ENCODE data around the gene LGR6. TPM values are rescaled to one million over a fixed set of nuclear protein-coding genes. Genes with fewer than 3 reads are reported as not detected.

LGR6 gene
- total and polyA plus RNA-seq, 8 donors = 0.15 to 3.5 (median 0.58) TPM; not detected in 4

- intact Hi-C loops (cut with DNase I; ENCODE audit: low total_unique reads) = no loop called here
- Histone ChIP-seq H3K9me3 (no peaks in the 10 kb centered on the region), H3K27me3 (peaks cover 0 to 1% (median 0%) of the 10 kb centered on the region in 3 donors), H3K36me3 (no peaks in the 10 kb centered on the region), H3K27ac (no peak overlapping the region), H3K4me1 (no peaks in the 10 kb centered on the region), H3K4me3 (no peak overlapping the region)
- no peak for DNase-seq
- WGBS, 5 donors = 65 to 84% (median 81%) methylated on average over 4 of the region's 4 CpGs
- no peak for TF ChIP-seq POLR2AphosphoS5 (IDR thresholded peaks at IDR 0.05)
- TF ChIP-seq EP300 (IDR thresholded peaks at IDR 0.05) = no peak
- no peak for TF ChIP-seq CTCF (IDR thresholded peaks at IDR 0.05)
- TF ChIP-seq POLR2A (IDR thresholded peaks at IDR 0.05) = no peak
These were observed 100.0 kb downstream of the LGR6 start for GRCh38 chr1:202293569-202293968.

GRCh38 chr1:202302166-202302565 is 108.6 kb downstream of the LGR6 start:
- Histone ChIP-seq H3K36me3 (no peaks in the 10 kb centered on the region), H3K27me3 (peaks cover 0 to 4% (median 0%) of the 10 kb centered on the region in 3 donors), H3K4me1 (no peaks in the 10 kb centered on the region), H3K9me3 (no peaks in the 10 kb centered on the region), H3K4me3 (no peak overlapping the region), H3K27ac (no peak overlapping the region)
- no peak for DNase-seq
- intact Hi-C loops (cut with DNase I; ENCODE audit: low total_unique reads) = loop anchor here (10.0 kb wide), 1 partner anchor 57 kb away; no protein-coding TSS in a partner anchor
- 96 to 97% (median 97%) methylated on average over 9 of the region's 9 CpGs for WGBS, 5 donors
- no peak for TF ChIP-seq POLR2AphosphoS5 (IDR thresholded peaks at IDR 0.05)
- TF ChIP-seq CTCF (IDR thresholded peaks at IDR 0.05) = no peak
- no peak for TF ChIP-seq EP300 (IDR thresholded peaks at IDR 0.05)
- TF ChIP-seq POLR2A (IDR thresholded peaks at IDR 0.05) = no peak

- peak in 1 of 2 donors; percentile 55 for DNase-seq
- no peaks in the 10 kb centered on the region for H3K4me1 ChIP-seq
- no peak for TF ChIP-seq POLR2A (IDR thresholded peaks at IDR 0.05)
- no peak for TF ChIP-seq POLR2AphosphoS5 (IDR thresholded peaks at IDR 0.05)
- TF ChIP-seq CTCF (IDR thresholded peaks at IDR 0.05) = no peak
- TF ChIP-seq EP300 (IDR thresholded peaks at IDR 0.05) = no peak
- H3K27me3 ChIP-seq = no peaks in the 10 kb centered on the region
- no peaks in the 10 kb centered on the region for H3K36me3 ChIP-seq
- no peak overlapping the region for H3K4me3 ChIP-seq
- H3K9me3 ChIP-seq = no peaks in the 10 kb centered on the region
- intact Hi-C loops (cut with DNase I; ENCODE audit: low total_unique reads) = loop anchor here (10.0 kb wide), 1 partner anchor 60 kb away; no protein-coding TSS in a partner anchor
- no peak overlapping the region for H3K27ac ChIP-seq
- 75 to 89% (median 86%) methylated on average over 9 of the region's 9 CpGs for WGBS, 5 donors
These were observed 110.8 kb downstream of the LGR6 start for GRCh38 chr1:202304375-202304774.

- no peaks in the 10 kb centered on the region for H3K27me3 ChIP-seq
- H3K36me3 ChIP-seq = no peaks in the 10 kb centered on the region
- H3K4me3 ChIP-seq = no peak overlapping the region
- no peak overlapping the region for H3K27ac ChIP-seq
- H3K9me3 ChIP-seq = no peaks in the 10 kb centered on the region
- 38 to 57% (median 54%) methylated on average over 1 of the region's 1 CpG for WGBS, 5 donors
- DNase-seq = no peak
- intact Hi-C loops (cut with DNase I; ENCODE audit: low total_unique reads) = loop anchor here (5.0 to 10.0 kb wide), 2 partner anchors 60 to 108 kb away; no protein-coding TSS in a partner anchor
- no peaks in the 10 kb centered on the region for H3K4me1 ChIP-seq
- no peak for TF ChIP-seq POLR2A (IDR thresholded peaks at IDR 0.05)
- no peak for TF ChIP-seq CTCF (IDR thresholded peaks at IDR 0.05)
- no peak for TF ChIP-seq POLR2AphosphoS5 (IDR thresholded peaks at IDR 0.05)
- TF ChIP-seq EP300 (IDR thresholded peaks at IDR 0.05) = no peak
These were observed 111.6 kb downstream of the LGR6 start for GRCh38 chr1:202305168-202305567.
